Measurements from ENCODE around the gene VAMP1.
A peak's percentile ranks its signal among the peaks of the same experiment; 100 is the strongest.
"Not testable (repeated sequence)": the region's sequence is repeated elsewhere in the genome, so short reads cannot be mapped to it uniquely, and the experiment has no call there.

The VAMP1 gene

DNA sequence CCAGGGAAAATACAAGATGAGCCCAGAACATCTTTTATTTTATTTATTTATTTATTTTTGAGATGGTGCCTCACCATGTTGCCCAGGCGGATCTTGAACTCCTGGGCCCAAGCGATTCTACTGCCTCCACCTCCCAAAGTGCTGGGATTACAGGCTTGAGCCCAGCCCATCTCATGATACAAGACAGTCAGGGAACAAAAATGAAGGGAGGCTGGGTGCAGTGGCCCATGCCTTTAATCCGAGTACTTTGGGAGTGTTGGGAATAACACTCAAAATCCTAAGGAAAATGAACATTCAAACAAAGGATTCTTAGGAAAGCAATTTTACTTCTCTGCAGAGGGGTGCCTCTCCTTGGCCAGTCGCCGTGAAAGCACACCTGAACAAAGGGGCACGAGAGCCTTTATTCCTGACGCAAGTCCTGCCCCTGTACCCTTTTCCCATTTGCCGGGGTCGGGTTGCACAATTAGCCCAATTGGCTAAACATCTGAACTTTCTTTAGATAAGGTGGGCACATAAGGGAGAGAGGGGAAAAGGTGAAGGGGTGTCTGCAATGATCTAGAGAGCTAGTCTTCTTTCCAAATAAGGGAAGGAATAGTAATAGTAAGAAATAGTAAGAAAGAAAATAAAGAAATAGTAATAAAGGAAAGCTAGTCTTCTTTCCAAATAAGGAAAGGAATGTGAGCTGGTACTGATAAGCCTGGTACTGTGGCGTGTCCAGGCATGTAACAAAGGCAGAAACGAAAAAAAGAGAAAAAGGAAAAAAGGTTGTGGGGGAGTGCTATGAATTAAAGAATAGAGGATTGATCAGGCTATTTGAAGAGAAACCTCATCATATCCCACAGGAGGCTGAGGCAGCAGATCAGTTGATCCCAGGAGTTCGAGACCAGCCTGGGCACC lies 36.9 kb upstream of the VAMP1 start:
- TF ChIP-seq, protein P1, sequence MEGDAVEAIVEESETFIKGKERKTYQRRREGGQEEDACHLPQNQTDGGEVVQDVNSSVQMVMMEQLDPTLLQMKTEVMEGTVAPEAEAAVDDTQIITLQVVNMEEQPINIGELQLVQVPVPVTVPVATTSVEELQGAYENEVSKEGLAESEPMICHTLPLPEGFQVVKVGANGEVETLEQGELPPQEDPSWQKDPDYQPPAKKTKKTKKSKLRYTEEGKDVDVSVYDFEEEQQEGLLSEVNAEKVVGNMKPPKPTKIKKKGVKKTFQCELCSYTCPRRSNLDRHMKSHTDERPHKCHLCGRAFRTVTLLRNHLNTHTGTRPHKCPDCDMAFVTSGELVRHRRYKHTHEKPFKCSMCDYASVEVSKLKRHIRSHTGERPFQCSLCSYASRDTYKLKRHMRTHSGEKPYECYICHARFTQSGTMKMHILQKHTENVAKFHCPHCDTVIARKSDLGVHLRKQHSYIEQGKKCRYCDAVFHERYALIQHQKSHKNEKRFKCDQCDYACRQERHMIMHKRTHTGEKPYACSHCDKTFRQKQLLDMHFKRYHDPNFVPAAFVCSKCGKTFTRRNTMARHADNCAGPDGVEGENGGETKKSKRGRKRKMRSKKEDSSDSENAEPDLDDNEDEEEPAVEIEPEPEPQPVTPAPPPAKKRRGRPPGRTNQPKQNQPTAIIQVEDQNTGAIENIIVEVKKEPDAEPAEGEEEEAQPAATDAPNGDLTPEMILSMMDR (IDR thresholded peaks at IDR 0.05; ENCODE audit: low read depth, low read length, poor library complexity, severe bottlenecking) = no peak
- TF ChIP-seq EZH2phosphoT487 (IDR thresholded peaks at IDR 0.05; ENCODE audit: borderline replicate concordance, low read length) = no peak
- Histone ChIP-seq H3K4me1 (ENCODE audit: control insufficient read depth, low read length) (no peaks in the 10 kb centered on the region), H3K4me2 (ENCODE audit: low read length) (no peak overlapping the region), H3K9me3 (ENCODE audit: control insufficient read depth, insufficient read depth, low read length) (no peaks in the 10 kb centered on the region), H3K9me2 (replicated peaks; ENCODE audit: control insufficient read depth, low read length) (no peaks in the 10 kb centered on the region), H3F3A (ENCODE audit: control insufficient read depth, insufficient read depth) (peaks cover 5% of the 10 kb centered on the region; the same call in 1 of the 2 replicates), H3K36me3 (ENCODE audit: control insufficient read depth, low read length) (peaks cover 83% of the 10 kb centered on the region), H4K20me1 (ENCODE audit: control insufficient read depth, insufficient read depth, low read depth, low read length) (peaks cover 11% of the 10 kb centered on the region; the same call in 1 of the 2 replicates), H3K27me3 (ENCODE audit: control insufficient read depth, low read length) (no peaks in the 10 kb centered on the region), H3K4me3 (ENCODE audit: low read length) (no peak overlapping the region), H3K27ac (ENCODE audit: low read depth, low read length) (no peak overlapping the region), H3K79me2 (ENCODE audit: control insufficient read depth, low read length) (peaks cover 85% of the 10 kb centered on the region)

DNA sequence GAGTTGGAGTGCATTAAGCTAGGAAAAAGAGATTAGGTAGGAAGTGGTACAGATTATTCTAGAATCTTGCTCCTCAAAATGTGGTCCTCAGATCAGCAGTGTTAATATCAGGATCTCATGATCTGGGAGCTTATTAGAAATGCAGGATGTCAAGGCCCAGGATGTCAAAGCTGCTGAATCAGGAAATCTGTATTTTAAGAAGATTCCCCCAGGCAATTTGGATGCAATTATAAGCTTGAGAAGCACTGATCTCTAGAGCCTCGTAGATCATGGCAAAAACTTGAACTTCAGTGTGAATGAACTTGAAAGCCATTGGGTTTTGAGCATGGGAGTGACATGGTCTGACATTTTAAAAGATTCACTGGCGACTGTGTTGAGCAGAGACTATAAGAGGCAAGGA lies 30.0 kb upstream of the VAMP1 start:
- Histone ChIP-seq H3K36me3 (ENCODE audit: control insufficient read depth, low read length) (peaks cover 92% of the 10 kb centered on the region), H3K79me2 (ENCODE audit: control insufficient read depth, low read length) (peaks cover 100% of the 10 kb centered on the region)

DNA sequence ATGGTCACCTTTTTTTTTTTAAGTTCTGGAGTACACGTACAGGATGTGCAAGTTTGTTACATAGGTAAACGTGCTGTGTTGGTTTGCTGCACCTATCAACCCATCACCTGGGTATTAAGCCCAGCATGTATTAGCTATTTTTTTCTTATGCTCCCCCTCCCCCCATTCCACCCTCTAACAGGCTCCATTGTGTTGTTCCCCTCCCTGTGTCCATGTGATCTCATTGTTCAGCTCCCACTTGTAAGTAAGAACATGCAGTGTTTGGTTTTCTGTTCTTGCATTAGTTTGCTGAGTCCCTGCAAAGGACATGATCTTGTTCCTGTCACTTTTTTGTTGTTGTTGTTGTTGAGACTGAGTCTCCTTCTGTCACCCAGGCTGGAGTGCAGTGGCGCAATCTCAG lies 26.8 kb upstream of the VAMP1 start:
- H3K4me3 ChIP-seq (ENCODE audit: low read length) = peak overlapping the region; percentile 0; the same call in 1 of the 2 replicates
- peaks cover 32% of the 10 kb centered on the region for H3K4me1 ChIP-seq (ENCODE audit: control insufficient read depth, low read length)
- H3K4me2 ChIP-seq (ENCODE audit: low read length); H3K9me2 ChIP-seq (replicated peaks; ENCODE audit: control insufficient read depth, low read length); H3K27me3 ChIP-seq (ENCODE audit: control insufficient read depth, low read length); H4K20me1 ChIP-seq (ENCODE audit: control insufficient read depth, insufficient read depth, low read depth, low read length); H3K27ac ChIP-seq (ENCODE audit: low read depth, low read length); H3K9me3 ChIP-seq (ENCODE audit: control insufficient read depth, insufficient read depth, low read length): not testable (repeated sequence)
- H3K36me3 ChIP-seq (ENCODE audit: control insufficient read depth, low read length) = peaks cover 90% of the 10 kb centered on the region
- H3K79me2 ChIP-seq (ENCODE audit: control insufficient read depth, low read length) = peaks cover 89% of the 10 kb centered on the region
- peaks cover 13% of the 10 kb centered on the region for H3F3A ChIP-seq (ENCODE audit: control insufficient read depth, insufficient read depth)

More for the DNA sequence above, 30.0 kb upstream of the VAMP1 start:
- H3K9me2 ChIP-seq (replicated peaks; ENCODE audit: control insufficient read depth, low read length) = no peaks in the 10 kb centered on the region
- H3K4me2 ChIP-seq (ENCODE audit: low read length) = no peak overlapping the region
- peaks cover 24% of the 10 kb centered on the region for H3K4me1 ChIP-seq (ENCODE audit: control insufficient read depth, low read length)
- TF ChIP-seq, protein P1 (IDR thresholded peaks at IDR 0.05; ENCODE audit: low read depth, low read length, poor library complexity, severe bottlenecking) = no peak
- no peak overlapping the region for H3K4me3 ChIP-seq (ENCODE audit: low read length)
- no peaks in the 10 kb centered on the region for H3K9me3 ChIP-seq (ENCODE audit: control insufficient read depth, insufficient read depth, low read length)
- H3K27me3 ChIP-seq (ENCODE audit: control insufficient read depth, low read length) = no peaks in the 10 kb centered on the region
- H3F3A ChIP-seq (ENCODE audit: control insufficient read depth, insufficient read depth) = 0 out of 2 replicates have a peak, but pooled peaks cover 7% of the 10 kb centered on the region
- H3K27ac ChIP-seq (ENCODE audit: low read depth, low read length) = no peak overlapping the region
- no peaks in the 10 kb centered on the region for H4K20me1 ChIP-seq (ENCODE audit: control insufficient read depth, insufficient read depth, low read depth, low read length)

DNA sequence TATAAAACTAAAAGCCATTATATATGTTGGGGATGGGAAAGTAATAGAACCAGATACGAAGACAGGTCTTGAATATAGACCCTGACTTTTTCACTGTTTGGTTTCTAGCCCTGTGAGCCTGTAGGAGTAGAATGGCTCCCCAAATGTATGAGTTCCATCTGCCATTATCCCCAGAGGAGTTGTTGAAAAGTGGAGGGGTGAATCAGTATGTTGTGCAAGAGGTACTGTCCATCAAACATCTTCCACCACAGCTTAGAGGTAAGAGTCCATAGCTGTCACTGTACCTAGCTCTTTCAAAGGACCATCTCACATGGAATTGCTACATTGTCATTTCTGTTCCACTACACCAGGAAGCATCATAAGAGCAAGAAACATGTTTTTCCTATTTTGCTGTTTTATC lies 24.5 kb upstream of the VAMP1 start:
- H3K4me2 ChIP-seq (ENCODE audit: low read length) = peak overlapping the region; percentile 95
- peak overlapping the region; percentile 95 for H3K27ac ChIP-seq (ENCODE audit: low read depth, low read length)
- peaks cover 77% of the 10 kb centered on the region for H3K79me2 ChIP-seq (ENCODE audit: control insufficient read depth, low read length)
- TF ChIP-seq, protein P1 (IDR thresholded peaks at IDR 0.05; ENCODE audit: low read depth, low read length, poor library complexity, severe bottlenecking) = no peak
- TF ChIP-seq EZH2phosphoT487 (IDR thresholded peaks at IDR 0.05; ENCODE audit: borderline replicate concordance, low read length) = no peak
- peaks cover 35% of the 10 kb centered on the region for H3K4me1 ChIP-seq (ENCODE audit: control insufficient read depth, low read length)
- H3K9me2 ChIP-seq (replicated peaks; ENCODE audit: control insufficient read depth, low read length) = no peaks in the 10 kb centered on the region
- H3K36me3 ChIP-seq (ENCODE audit: control insufficient read depth, low read length) = peaks cover 89% of the 10 kb centered on the region
- no peaks in the 10 kb centered on the region for H4K20me1 ChIP-seq (ENCODE audit: control insufficient read depth, insufficient read depth, low read depth, low read length)
- peaks cover 13% of the 10 kb centered on the region for H3F3A ChIP-seq (ENCODE audit: control insufficient read depth, insufficient read depth)
- H3K9me3 ChIP-seq (ENCODE audit: control insufficient read depth, insufficient read depth, low read length) = no peaks in the 10 kb centered on the region
- H3K27me3 ChIP-seq (ENCODE audit: control insufficient read depth, low read length) = no peaks in the 10 kb centered on the region
- H3K4me3 ChIP-seq (ENCODE audit: low read length) = peak overlapping the region; percentile 87
